ENCODE measurements around the gene SDK2.

DNA sequence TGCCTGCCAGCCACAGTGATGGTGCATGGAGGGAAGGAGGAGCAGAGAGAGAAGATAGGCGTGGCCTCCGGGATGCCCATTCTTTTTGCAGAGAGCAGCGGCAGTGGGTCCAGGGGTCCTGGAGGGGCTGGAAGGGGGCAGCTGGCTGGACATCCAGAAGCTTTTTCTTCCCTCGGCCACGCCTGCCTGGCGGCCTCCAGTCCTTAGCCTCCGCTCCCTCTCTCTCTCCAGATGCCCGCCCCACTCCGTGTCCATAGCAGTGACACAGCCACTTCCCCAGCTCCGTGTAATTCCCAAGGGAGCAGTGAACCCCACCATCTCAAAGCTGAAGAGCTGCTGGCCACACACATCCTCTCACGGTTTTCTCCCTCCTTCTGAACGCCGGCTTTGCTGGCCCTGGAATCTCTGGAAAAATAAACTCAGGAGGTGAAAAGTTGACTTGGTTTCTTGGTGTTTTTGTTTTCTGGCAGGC lies 306.2 kb downstream of the SDK2 start:
- TF ChIP-seq, protein P1, sequence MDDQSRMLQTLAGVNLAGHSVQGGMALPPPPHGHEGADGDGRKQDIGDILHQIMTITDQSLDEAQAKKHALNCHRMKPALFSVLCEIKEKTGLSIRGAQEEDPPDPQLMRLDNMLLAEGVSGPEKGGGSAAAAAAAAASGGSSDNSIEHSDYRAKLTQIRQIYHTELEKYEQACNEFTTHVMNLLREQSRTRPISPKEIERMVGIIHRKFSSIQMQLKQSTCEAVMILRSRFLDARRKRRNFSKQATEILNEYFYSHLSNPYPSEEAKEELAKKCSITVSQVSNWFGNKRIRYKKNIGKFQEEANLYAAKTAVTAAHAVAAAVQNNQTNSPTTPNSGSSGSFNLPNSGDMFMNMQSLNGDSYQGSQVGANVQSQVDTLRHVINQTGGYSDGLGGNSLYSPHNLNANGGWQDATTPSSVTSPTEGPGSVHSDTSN (IDR thresholded peaks at IDR 0.05) = no peak
- TF ChIP-seq, protein P2, sequence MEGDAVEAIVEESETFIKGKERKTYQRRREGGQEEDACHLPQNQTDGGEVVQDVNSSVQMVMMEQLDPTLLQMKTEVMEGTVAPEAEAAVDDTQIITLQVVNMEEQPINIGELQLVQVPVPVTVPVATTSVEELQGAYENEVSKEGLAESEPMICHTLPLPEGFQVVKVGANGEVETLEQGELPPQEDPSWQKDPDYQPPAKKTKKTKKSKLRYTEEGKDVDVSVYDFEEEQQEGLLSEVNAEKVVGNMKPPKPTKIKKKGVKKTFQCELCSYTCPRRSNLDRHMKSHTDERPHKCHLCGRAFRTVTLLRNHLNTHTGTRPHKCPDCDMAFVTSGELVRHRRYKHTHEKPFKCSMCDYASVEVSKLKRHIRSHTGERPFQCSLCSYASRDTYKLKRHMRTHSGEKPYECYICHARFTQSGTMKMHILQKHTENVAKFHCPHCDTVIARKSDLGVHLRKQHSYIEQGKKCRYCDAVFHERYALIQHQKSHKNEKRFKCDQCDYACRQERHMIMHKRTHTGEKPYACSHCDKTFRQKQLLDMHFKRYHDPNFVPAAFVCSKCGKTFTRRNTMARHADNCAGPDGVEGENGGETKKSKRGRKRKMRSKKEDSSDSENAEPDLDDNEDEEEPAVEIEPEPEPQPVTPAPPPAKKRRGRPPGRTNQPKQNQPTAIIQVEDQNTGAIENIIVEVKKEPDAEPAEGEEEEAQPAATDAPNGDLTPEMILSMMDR (IDR thresholded peaks at IDR 0.05) = no peak
- TF ChIP-seq RFX5 (IDR thresholded peaks at IDR 0.05; ENCODE audit: low read length) = no peak
- no peak for TF ChIP-seq JUND (IDR thresholded peaks at IDR 0.05)
- TF ChIP-seq EP300 (IDR thresholded peaks at IDR 0.05; ENCODE audit: borderline replicate concordance in 1 of 2, low read depth in 1 of 2, low read length in 1 of 2) = no peak
